HG03103 (cell line): ENCODE data around the gene CCND1.
"Not testable (repeated sequence)": the region's sequence is repeated elsewhere in the genome, so short reads cannot be mapped to it uniquely, and the experiment has no call there.

Experiments used
- ATAC-seq: cut with Tn5 transposase; IDR thresholded peaks from one replicate; pipeline ENCODE4 v1.9.1; 2021; ENCODE audit warnings: low read depth; ENCODE audit not compliant: unreplicated experiment

The CCND1 gene

GRCh38 chr11:69617220-69617619, 23.7 kb upstream of the CCND1 start:
- ATAC-seq, result no peak

GRCh38 chr11:69617682-69618081, 23.3 kb upstream of the CCND1 start:
- no peak for ATAC-seq

GRCh38 chr11:69618237-69618636, 22.7 kb upstream of the CCND1 start:
- ATAC-seq, result no peak

- ATAC-seq, result no peak
Observed at GRCh38 chr11:69620683-69621290, 20.2 kb upstream of the CCND1 start.

GRCh38 chr11:69622097-69622681, 18.8 kb upstream of the CCND1 start:
- ATAC-seq, result not testable (repeated sequence)

GRCh38 chr11:69624293-69624692, 16.7 kb upstream of the CCND1 start:
- no peak for ATAC-seq

- no peak for ATAC-seq
Observed at GRCh38 chr11:69625476-69625875, 15.5 kb upstream of the CCND1 start.

GRCh38 chr11:69627551-69627950, 13.4 kb upstream of the CCND1 start:
- ATAC-seq, result no peak

- no peak for ATAC-seq
Observed at GRCh38 chr11:69630017-69630416, 10.9 kb upstream of the CCND1 start.

GRCh38 chr11:69630424-69630823, 10.5 kb upstream of the CCND1 start:
- no peak for ATAC-seq

GRCh38 chr11:69632900-69633299, 8.1 kb upstream of the CCND1 start:
- no peak for ATAC-seq

GRCh38 chr11:69634069-69634468, 6.9 kb upstream of the CCND1 start:
- ATAC-seq, result no peak

GRCh38 chr11:69634590-69634989, 6.4 kb upstream of the CCND1 start:
- ATAC-seq, result no peak

- ATAC-seq, result no peak
Observed at GRCh38 chr11:69635195-69635594, 5.8 kb upstream of the CCND1 start.

GRCh38 chr11:69635804-69636511, 5.0 kb upstream of the CCND1 start:
- no peak for ATAC-seq

- no peak for ATAC-seq
Observed at GRCh38 chr11:69636512-69637197, 4.3 kb upstream of the CCND1 start.

GRCh38 chr11:69637198-69637940, 3.6 kb upstream of the CCND1 start:
- no peak for ATAC-seq

- ATAC-seq, result no peak
Observed at GRCh38 chr11:69637941-69638871, 2.8 kb upstream of the CCND1 start.

GRCh38 chr11:69638941-69639681, 1.8 kb upstream of the CCND1 start:
- no peak for ATAC-seq
